Measurements from ENCODE around the gene MYO1H. TPM values are rescaled to one million over a fixed set of nuclear protein-coding genes. Genes with fewer than 3 reads are reported as not detected.

MYO1H gene
- total and polyA plus RNA-seq, 2 of the 13 experiments (the other 11 are each of a cell fraction or from before 2014, with no cell fraction given) = not detected

GRCh38 chr12:109329003-109329402, 18.7 kb upstream of the MYO1H start:
- no peaks in the 10 kb centered on the region for H3K9me3 ChIP-seq (ENCODE audit: low read length)
- H3K27ac ChIP-seq (ENCODE audit: extremely low read length, insufficient read depth, low read length) = no peak overlapping the region
- 0 out of 2 replicates have a peak, but pooled peaks cover 5% of the 10 kb centered on the region for H3K4me1 ChIP-seq (ENCODE audit: insufficient read depth, low read length)
- H3K79me2 ChIP-seq (ENCODE audit: insufficient read depth, low read length) = no peaks in the 10 kb centered on the region
- H4K20me1 ChIP-seq (ENCODE audit: insufficient read depth, low read length) = no peaks in the 10 kb centered on the region
- no TSS peak for BruUV-seq (replicated peaks)
- intact Hi-C loops (cut with micrococcal nuclease; ENCODE audit: unreplicated experiment) = no loop called here
- peaks cover 0 to 13% of the 10 kb centered on the region in 2 experiments; a peak in 1 of 5 replicates for H3K27me3 ChIP-seq (ENCODE audit: control insufficient read depth in 1 of 2, insufficient read depth in 2 of 2, low read length in 2 of 2)
- CTCF ChIA-PET (ENCODE audit: low intra/inter-chr PET ratio, low total read pairs) = no interaction called here
- H3K36me3 ChIP-seq (replicated peaks in 1 of 2; ENCODE audit: control insufficient read depth in 1 of 2, insufficient read depth in 2 of 2, low read length in 2 of 2) = no peaks in the 10 kb centered on the region
- FAIRE-seq (no peak), ATAC-seq (no peak), DNase-seq (ENCODE audit: low spot score) (no peak)
- no peak overlapping the region for H2AFZ ChIP-seq (ENCODE audit: low read length)
- H3K9ac ChIP-seq (ENCODE audit: insufficient read depth, low read depth, low read length) = no peak overlapping the region
- no peak for TF ChIP-seq MTF2 (CRISPR knock-in tag; IDR thresholded peaks at IDR 0.05; ENCODE audit: borderline replicate concordance)
- TF ChIP-seq NCOA1 (CRISPR knock-in tag; IDR thresholded peaks at IDR 0.05) = no peak
- TF ChIP-seq RFX5 (IDR thresholded peaks at IDR 0.05; ENCODE audit: low read depth, low read length) = no peak
- TF ChIP-seq ARNT2 (CRISPR knock-in tag; IDR thresholded peaks at IDR 0.05; ENCODE audit: low read depth) = no peak
- TF ChIP-seq ZNF746 (CRISPR knock-in tag; IDR thresholded peaks at IDR 0.05) = no peak
- no peak for TF ChIP-seq ZFX (CRISPR knock-in tag; IDR thresholded peaks at IDR 0.05; ENCODE audit: low read depth)
- TF ChIP-seq ZNF598 (CRISPR knock-in tag; IDR thresholded peaks at IDR 0.05; ENCODE audit: borderline replicate concordance) = no peak
- no peak for TF ChIP-seq CBX5 (CRISPR knock-in tag; IDR thresholded peaks at IDR 0.05; ENCODE audit: borderline replicate concordance)
- TF ChIP-seq ZNF20 (CRISPR knock-in tag; IDR thresholded peaks at IDR 0.05) = no peak
- TF ChIP-seq ETV6 (CRISPR knock-in tag; conservative IDR thresholded peaks at IDR 0.05) = no peak
- TF ChIP-seq ZXDC (CRISPR knock-in tag; IDR thresholded peaks at IDR 0.05) = no peak
- TF ChIP-seq ZNF607 (CRISPR knock-in tag; IDR thresholded peaks at IDR 0.05; ENCODE audit: borderline replicate concordance) = no peak
- no peak for TF ChIP-seq PAX8 (CRISPR knock-in tag; IDR thresholded peaks at IDR 0.05; ENCODE audit: borderline replicate concordance)
- WGBS (ENCODE audit: low lambda C conversion rate) = 7% methylated on average over 3 of the region's 3 CpGs
- no peak overlapping the region for H3K4me3 ChIP-seq (replicated peaks in 1 of 3; ENCODE audit: insufficient read depth in 1 of 3, low read depth in 2 of 3, low read length in 3 of 3)
- POLR2A ChIA-PET = no interaction called here
- H3K4me2 ChIP-seq (ENCODE audit: low read depth, low read length) = no peak overlapping the region
- in situ Hi-C loops (cut with HindIII; ENCODE audit: extremely low pct_ligation_motif_present, low pct_unique_long_range_greater_than_20kb) = no loop called here

All from HepG2 (cell line).